HG03342 (cell line): ENCODE measurements around the gene AGXT2.

Experiments used
- ATAC-seq: cut with Tn5 transposase; IDR thresholded peaks from one replicate; pipeline ENCODE4 v1.9.1; 2021; ENCODE audit warnings: mild to moderate bottlenecking, moderate library complexity; ENCODE audit not compliant: unreplicated experiment

The AGXT2 gene, protein sequence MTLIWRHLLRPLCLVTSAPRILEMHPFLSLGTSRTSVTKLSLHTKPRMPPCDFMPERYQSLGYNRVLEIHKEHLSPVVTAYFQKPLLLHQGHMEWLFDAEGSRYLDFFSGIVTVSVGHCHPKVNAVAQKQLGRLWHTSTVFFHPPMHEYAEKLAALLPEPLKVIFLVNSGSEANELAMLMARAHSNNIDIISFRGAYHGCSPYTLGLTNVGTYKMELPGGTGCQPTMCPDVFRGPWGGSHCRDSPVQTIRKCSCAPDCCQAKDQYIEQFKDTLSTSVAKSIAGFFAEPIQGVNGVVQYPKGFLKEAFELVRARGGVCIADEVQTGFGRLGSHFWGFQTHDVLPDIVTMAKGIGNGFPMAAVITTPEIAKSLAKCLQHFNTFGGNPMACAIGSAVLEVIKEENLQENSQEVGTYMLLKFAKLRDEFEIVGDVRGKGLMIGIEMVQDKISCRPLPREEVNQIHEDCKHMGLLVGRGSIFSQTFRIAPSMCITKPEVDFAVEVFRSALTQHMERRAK

DNA sequence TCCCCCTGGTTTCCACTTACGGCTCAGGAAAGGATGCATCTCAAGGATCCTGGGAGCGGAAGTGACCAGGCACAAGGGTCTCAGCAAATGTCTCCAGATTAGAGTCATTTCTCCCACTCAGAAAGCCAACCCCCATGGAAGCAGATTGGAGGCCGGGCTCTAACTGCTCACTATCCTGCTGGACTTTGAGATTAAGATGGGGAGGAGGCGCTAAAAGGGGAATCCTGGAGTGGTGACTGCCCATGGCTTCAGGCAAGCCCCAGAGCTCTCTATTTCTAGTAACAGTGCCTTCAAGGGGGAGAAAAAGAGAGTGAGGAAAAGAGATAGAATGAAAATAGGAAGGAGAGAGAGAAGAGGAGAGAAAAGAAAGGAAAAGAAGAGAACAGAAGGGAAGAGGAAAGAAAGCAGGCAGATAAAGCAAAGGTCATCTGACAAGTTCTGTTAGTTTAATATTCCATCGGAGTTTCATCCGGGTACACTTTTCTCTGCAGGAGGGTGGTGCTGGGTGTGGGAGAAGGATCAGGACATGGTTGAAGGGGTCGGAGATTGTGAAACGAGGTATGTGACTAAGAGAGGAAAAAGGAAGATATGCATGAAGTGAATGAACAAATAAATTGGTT, at the start of gene AGXT2:
AGXT2 (minus strand) TSS at position 165 of the 620 bp plus-strand sequence; CDS start at position 108, 57 bp downstream.
- no peak for ATAC-seq

DNA sequence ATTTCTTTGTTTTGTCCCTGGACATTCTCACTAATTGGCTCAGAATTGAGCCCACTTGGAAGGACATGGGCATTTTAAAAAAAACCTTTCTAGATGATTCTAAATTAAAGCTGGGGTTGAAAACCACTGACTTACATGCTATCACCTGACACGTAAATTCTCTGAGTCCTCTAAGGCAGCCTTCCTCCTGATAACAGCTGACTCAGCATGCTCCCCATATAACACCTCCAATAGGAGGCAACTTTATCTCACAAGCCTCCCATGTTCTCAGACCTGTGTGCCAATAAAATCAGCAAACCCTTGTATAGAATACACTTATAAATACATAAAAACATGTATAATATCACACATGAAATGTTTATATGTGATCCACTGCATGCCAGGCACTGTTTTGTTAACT, 49.2 kb upstream of the AGXT2 start:
- no peak for ATAC-seq

DNA sequence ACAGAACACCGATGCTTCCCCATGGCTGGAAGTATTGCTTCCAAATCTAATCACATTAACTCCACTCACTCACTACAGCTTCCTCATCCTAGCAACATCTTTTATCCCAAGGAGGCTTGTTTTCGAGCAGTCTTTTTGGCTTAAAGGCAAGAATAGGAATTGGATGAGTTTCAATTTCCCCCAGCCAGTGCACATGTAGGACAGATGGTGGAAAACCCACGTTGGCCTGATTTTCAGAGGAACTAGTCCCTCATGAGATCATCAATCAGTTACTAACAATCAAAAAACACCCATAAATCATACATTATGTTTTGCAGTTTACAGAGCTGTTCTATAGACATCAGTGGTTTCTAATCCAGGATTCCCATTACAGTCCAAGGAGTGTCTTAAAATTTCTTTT, 48.5 kb upstream of the AGXT2 start:
- no peak for ATAC-seq

DNA sequence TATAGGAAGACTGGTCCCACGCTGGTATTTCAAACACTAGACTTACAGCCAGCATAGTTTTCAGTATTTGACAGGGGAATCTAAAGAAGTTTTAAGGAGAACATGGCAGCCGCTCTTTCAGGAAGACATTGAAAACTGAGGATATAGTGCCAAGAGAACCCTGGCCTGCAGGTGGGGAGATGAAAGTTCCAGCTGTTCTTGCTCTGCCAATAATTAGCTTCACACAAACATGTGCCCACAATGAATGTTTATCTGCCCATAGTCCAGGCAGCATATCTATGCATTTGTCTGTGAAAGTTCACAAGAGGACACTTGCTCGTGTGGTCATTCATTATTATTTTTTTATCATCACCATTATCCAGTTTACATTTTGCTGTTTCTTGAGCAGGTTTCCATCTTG, 47.6 kb upstream of the AGXT2 start:
- ATAC-seq, result no peak

DNA sequence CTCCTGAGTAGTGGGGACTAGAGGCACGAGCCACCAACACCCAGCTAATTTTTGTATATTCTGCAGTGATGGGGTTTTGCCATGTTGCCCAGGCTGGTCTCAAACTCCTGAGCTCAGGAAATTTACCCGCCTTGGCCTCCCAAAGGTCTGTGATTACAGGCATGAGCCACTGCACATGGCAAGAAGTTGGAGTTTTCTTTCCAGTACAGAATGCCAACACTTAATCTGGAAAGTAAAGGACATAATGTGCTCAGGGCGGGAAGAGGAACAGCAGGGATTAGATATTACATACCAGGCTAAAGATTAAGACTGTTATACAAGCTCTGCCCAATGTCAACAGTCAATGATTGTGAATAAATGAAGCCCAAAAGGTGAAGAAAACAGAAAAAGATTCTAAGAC, 47.2 kb upstream of the AGXT2 start:
- ATAC-seq, result no peak

DNA sequence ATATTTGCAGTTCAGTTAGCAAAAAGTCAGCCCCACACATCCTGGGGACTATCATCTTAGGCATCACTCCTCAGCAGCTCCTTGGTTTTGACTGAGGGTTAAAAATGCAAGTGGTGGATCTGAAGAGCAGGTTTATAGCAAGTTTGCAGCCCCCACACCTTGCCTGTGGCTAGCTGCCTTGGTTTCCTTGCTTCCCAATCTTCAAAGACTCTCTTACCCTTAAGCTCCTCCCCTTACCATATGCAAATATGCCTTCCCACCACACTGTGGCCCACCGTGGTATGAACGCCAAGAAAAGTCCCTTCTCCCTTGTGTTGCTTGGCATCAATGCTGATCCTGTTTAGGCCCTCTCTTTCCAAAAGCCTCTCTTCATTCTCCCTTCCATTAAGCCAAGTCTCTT, 45.0 kb upstream of the AGXT2 start:
- ATAC-seq, result no peak

DNA sequence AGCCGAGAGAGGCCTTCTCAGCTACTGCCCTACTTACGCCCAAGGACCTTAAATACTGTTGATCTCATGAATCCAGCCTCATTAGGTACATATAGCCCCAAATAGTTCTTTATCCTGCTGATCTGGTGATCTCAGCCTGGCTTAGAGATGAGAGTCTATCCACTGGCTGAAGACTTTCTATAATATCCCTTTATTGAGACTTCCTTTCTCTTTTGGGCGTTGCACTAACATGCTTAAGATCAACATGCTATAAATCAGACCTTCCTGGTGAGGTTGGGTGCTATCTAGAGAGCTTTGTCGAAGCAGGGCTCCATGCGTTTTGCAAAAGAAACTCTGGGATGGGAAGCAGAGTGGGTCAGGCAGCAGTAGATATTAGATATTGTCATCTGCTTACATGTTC, 44.0 kb upstream of the AGXT2 start:
- no peak for ATAC-seq

DNA sequence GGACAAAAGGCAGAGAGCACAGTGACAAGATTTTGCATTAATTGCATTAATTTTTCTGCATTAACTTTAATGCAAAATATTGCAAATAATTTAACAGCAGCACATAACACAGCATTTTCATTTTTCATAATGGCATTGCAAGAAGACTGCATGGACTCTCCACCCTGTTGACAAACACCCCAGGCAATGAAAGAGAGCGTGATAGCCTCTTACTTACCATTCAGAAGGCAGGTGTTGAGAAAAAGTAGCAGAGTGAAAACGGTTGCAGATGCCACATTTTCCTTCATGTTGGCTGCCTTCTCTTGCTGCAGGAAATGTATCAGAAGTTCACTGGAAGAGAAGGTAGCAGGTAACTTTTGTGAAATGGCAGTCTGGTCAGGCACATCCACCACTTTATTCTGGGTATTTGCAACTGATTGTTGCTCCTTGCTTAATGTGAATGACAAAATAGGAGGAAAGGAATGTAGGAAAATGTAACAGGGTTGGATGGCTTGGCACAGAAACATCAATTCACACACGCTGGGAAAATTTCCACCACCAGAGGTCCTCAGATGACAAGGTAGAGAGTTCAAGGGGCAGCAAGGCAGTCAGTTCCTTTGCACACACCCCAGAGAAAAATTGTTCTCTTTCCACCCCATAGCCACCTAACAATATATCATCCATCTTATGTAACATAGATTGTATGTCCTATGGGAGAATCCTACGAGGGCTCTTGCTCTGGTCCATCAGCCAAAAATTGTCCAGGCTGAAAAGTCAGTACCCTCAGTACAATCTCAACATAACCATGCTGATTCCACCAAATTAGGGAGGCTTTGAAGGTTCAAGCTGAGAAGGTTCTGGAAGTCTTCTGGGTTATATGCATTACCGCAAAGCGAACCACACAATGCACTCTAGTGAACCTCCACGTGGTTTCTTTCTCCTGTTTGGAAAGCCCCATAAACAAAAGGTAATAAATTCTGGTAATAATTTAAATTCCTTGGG, 41.9 kb upstream of the AGXT2 start:
- no peak for ATAC-seq

DNA sequence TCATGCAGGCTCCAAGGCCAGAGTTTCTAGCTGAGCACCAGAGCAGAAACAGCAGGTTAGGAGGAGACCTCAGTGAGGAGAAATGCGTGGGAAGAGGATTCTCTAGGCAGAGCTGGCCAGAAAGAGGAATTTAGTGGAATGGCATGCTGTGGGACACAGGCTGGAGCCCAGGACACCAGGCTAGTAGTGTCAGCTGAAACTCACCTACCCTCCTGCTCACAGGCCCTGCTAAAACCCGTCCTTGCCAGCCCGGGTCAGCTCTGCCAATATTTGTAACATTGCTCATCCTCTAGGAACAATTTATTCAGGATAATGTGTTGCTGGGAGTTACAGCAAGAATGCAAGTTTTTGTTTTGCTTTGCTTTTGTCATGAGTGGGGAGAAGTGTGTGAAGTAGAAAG, 40.2 kb upstream of the AGXT2 start:
- no peak for ATAC-seq

DNA sequence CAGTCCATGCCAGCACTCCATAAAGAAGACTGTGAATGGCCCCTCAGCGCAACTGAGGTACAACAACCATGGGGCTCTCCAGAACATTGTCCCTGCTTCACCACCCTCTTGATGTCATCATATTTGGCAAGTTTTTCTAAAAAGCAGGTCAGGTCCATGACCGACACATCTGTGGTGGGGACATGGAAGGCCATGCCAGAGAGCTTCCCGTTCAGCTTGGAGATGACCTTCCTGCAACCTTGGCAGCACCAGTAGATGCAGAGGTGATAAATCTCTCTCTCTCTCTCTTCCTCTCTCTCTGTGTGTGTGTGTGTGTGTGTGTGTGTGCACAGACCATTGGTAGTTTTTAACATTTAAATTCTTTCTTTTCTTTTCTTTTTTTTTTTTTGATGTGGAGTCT, 35.4 kb upstream of the AGXT2 start:
- ATAC-seq, result no peak

DNA sequence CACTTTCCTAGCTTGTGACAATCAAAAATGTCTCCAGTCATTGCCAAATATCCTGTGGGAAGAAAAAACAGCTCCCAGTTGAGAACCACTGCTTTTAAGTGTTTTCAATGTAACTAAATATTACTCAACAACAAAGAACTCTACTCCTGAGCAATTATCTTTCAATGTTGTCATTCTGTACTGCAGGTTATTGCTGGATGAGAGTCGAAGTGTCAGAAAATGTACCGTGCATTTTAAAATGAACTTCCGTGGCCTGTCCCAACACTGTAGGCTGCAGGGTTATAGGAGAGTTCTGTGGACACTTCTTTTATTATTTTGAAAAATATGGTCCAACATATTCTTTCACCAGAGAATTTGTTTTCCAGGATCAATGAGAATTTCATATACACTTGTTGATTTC, 34.8 kb upstream of the AGXT2 start:
- no peak for ATAC-seq

DNA sequence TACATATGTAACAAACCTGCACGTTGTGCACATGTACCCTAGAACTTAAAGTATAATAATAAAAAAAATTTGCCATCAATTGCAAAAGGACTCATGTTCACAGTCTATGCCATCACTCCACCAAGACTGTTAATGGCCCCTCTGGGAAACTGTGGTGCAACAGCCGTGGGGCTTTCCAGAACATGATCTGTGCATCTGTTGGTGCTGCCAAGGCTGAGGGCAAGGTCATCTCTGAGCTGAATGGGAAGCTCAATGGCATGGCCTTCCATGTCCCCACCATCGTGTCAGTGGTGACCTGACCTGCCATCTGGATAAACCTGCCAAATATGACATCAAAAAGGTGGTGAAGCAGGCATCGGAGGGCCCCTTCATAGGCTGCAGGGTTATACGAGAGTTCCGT, 33.4 kb upstream of the AGXT2 start:
- no peak for ATAC-seq

DNA sequence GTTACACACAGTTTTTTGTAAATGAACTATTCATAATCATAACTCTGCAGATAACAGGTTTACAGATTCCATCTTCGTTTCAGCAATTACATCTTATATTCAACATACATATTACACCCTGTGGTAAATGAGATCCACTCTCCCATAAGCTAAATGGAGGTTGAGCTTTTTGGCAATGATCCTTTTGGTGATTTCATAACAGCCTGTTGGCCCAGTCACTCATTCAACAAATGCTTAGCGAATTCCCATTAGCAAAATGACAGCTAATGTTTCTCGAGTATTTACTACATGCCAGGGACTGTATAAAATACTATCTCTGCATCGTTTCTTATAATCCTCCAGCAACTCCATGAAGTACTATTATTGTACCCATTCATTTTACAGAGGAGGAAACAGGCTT, 25.4 kb upstream of the AGXT2 start:
- ATAC-seq, result no peak

DNA sequence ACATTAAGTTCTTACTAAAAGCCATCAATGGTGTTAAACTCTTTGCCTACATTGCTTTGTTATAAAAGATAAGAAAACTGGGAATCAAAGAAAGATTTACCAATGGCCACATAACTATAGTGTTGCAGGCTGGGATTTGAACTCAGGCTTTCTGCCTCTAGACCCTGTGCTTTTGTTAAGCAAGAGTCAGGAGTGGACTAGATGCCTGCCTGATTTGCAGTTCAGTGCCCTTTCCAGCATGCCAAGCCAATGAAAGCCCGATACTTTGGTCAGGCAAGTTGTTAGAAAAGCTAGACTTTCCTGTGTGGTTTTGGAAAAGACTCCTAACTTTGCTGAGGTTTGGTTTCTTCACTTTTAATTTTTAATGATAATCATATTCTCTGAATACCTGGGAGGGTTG, 21.4 kb upstream of the AGXT2 start:
- ATAC-seq, result no peak

DNA sequence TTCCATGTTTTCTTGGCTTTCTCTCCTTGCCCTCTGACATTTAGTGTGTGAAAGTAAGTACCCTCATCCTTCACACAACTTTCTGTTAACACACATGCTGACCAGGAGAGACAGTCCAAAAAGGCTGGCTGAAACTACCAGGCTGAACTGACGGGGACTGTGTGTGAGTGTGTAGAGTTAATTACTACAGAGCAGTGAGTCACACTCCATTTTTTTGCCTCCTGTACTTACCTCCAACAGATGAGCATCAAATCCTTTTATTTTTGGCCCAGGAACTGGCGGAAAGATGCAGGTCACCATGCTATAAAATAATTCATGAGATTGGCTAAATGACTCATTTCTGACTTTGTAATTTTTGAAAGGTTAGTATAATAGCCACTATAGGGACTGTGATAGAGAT, 20.2 kb upstream of the AGXT2 start:
- no peak for ATAC-seq

DNA sequence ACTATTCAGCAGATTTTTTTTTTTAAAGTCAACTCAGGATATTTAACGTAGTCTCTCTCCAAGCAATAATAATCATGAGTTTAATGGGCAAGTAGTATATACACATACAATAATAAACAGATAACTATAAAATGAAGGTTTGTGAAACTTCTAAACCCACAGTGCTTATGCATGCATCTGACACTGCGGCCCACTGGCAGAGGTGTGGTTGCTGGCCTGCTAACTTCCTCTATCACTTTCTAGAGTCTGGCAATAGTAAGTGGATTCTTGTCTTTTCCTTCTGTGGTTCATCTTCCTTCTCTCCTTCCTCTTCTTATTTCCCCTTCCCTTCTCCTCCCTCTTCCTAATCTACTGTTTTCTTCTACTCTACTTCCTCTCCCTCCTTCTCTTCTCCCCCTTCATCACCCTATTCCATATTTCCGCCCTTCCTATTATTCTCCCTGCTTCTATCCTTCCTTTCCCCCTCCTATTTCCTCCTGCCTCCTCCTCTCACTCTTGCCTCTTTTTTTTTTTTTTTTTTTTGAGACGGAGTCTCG, 18.6 kb upstream of the AGXT2 start:
- peak; percentile 92 for ATAC-seq

DNA sequence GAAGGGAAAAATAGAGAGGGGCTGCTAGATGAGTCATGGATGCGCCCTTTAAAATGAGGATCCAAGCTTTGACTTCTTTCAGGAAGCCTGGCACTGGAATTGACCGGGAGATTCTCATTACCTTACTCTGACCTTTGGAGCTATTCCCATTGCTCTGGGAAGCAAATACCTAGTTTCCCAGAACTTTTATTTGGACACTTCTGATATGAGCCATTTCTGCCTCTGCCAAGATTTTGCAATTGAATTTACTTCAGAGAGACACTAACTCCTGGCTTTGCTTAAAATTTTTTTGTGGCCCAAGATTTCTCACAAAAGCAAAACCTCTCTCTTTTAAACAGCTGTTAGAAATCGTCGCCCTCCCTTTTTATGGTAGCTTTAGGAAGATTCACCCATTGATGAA, 15.7 kb upstream of the AGXT2 start:
- no peak for ATAC-seq

DNA sequence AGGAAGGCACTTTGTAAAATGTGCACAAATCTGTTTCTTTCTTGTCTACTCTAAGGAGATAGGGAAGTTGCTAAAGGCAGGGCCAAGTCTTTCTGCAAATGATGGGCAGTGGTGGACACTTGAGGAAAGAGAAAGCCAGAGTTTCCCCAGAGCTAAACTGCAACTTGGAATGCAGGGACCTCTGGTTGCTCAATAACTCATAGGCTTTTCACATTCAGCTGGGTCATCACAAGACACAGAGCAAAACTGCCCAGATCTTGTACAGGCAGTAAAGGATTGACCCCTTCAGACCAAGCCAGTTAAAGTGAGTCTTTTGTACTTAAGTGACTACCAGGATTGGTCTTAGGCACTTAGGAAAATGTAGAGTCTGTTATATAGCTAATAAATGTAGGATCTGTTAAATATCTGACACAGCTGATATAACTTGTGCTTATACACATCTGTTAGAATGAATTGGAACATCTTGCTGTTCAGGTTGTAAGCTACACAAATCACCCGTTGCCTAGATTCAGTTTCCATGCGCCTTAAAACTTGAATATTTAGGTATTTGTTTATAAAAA, 13.5 kb upstream of the AGXT2 start:
- ATAC-seq, result no peak

DNA sequence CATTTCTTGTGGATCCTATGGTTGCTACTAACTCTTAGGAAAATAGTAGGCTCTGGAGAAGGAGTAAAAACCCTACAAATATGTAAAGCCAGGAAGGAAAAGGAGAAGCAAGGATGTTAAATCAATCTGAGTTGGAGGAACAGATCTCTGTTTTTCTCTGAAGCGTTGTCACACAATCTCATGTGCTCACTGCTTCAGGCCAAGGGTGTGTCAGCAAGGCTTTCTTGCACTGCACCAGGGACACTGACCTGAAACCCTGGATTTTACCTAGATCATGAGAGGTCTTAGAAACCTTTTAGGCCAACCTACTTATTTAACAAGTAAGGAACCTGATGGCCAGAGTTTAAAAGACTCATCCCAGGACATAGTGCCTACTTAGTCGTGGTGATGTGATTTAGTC, 12.5 kb upstream of the AGXT2 start:
- ATAC-seq, result no peak

DNA sequence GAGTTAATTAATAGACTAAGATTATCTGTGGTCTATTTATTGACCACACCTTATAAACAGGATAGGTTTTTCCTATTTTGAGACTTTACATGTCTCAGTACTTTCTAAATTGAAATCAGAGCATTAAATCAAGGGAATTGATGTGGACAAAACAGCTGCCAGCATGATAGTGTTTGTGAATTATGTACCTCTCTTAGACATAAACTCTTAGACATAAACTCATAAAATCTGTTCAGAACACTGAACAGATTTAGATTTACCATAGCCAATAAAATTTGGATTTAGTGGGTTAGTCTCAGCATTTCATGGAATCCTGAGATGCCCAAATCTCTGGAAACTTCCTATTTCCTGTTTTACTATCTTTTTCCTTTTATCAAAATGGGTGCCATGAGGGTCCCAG, 11.5 kb upstream of the AGXT2 start:
- no peak for ATAC-seq

DNA sequence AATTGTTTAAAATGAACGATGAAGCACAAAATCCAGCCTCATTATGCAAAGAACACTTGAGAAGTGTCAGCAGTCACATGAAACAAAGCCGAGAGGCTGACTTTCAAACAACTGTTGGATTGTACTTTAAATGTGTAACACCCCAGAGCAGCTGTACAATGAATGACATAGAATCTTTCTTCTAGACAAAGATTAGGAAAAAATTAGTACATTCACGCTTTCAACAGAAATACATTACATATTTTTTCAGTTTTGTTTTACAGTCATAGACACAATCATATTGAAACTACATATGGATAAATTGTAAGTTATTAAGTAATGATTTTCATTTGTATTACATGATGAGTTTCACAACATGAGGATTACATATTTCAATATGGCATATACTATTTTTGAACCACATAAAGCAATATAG, 10.6 kb upstream of the AGXT2 start:
- peak; percentile 88 for ATAC-seq
